Stimulated activated CD4-positive, alpha-beta T cell treated with anti-CD3 and anti-CD28 coated beads, Interleukin-2, amount 100 ng/mL, for 4 hours (primary cell): ENCODE measurements around the gene PXDN.

Experiments used
- DNase-seq: peaks from one replicate; pipeline ENCODE4 v3.0.0-alpha.2; 2020; ENCODE audit warnings: low read depth

The PXDN gene

DNA sequence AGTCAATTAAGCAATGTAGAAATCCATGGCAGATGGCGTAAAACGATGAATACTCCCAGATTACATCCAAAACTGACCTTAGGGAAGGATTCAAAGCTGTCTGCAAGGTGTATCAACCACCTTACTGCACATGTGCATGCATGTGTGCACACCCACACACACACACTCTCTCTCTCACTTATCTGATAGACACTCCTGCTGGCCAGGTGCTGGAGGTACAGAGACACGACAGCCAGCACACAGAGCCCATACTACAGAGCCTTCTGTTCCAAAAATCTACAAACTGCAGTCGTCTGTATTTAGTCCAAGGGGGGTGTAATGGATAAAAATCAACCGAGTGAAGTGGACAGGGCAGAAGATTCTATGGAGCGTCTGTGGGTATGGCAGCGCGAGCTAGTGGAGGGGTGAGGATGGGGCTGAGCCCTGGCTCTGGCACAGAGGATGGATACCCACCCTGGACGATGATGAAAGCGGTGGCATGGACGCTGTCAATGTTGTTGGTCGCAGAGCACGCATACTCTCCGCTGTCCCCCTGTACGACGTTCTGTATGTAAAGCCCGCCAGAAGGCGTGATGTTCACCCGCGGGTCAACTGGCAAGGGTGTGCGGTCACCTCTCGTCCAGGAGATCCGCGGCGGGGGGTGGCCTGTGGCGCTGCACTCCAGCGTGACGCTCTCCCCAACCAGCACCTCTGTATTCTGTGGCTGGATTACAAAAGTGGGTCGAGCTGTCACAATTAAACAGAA is 78.4 kb downstream of the PXDN start:
- no peak for DNase-seq

DNA sequence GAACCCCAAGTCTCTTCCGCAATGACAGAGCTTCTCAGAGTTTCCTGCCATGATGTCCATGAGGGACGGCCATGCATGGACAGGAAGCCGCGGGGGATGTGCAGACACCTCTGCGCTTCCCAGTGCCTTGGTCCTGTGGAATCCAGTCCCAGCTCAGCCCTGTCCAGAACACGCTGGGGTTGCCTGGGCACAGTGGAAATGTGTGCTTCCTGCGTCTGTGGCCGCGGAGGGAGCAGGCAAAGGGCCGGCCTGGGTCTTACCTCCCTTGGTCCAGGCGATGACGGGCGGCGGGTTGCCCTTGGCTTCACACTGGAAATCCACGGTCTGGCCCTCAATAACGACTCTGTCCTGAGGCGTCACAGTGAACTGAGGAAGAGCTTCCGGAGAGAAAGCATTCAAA is 79.6 kb downstream of the PXDN start:
- DNase-seq = no peak

DNA sequence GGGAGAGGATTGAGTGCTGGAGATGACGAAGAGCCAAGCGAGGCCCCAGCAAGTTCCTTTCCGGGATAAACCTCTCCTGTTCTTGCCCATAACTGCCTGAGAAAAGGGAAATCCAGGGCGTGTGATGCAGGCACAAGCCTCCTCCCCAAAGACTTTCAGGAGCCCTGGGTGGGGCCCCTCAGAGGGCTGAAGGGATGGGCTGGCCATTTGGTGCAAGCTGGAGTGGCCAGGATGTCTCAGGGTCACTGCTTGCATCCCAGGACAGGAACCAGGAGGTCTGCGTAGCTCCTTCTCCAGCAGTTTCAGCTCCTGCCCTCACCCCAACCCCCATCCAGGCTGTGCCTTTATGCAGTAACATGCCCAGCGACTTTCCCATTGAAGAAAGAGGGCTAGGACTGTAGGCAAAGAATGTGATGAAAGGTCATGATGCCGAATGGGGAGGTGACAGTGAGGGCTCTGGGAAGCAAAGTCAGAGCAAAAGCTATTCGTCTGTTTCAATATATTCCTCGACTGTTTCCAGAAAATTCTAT is 80.2 kb downstream of the PXDN start:
- DNase-seq = no peak

DNA sequence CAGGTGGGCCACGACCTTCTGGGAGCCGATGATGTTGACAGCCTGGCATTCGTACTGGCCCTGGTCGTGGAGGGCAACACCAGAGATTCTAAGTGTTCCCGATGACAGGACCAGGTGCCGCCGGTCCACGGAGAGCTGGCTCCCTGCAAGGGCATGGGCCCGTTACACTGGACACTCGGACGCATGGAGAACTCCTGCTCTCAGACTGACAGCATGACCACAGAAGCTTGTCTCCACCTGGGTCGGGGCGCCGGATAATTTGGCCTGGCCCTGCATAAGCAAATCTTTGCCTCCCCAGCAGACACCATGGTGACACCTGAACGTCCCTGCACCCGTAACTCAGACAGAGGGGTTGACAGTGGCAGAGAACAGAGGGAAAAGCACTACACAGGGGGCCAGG is 80.7 kb downstream of the PXDN start:
- no peak for DNase-seq

DNA sequence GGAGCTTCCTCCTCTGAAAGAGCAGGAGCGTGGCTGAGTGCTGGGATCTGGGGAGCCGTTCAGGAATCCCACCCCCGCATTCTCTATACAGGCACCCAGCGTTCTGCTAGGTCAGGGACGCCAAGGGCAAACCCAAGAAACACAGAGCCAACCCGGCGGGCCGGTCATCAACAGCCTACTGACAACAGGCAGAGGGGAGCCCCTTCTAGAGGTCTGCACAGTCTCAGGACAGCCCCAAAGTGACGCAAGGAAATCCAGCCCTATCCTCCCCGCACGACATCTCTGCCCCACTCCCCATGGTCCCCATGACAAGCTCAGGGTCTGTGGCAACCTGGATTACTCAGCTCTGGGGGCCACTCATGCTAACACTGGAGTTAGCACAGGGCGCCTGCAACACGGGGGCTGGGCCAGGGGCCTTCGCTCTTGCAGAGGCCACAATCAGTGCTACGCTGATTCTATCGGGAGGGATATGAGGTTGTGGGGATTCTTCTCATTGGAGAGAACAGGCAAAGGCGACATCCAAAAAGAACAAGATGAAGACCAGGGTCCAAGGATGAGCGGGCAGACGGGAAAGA is 81.6 kb downstream of the PXDN start:
- DNase-seq = no peak

DNA sequence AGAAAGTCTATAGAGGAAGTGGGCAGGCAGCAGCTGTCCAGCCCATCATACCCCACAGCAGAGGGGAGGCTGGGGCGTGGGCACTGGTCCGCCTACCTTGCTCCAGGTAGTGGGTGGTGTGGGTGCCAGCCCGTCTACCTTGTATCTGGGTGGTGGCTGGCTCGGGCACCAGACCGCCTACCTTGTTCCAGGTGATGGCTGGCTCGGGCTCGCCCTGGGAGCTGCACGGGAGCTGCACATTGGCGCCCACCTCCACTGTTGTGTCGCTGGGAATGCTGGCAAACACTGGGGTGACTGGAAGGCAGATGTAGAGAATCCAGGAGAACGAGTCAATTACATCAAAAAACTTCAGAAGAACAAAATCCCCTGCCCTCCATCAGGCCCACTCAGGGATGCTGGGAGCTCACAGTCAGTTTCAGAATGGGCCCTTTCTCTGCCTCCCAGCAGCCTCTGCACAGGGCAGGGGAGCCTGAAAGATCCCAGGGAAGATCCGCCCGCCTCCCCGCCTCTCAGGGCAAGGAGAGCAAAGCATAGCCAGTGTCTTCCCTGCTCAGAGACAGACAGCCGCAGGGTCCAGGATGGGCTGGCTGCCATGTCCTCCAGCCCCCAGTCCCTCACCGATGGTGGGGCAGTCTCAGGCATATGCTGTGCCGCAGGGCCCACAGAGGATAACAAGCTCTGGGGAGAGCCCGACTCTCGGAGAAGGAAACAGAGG is 82.3 kb downstream of the PXDN start:
- no peak for DNase-seq

DNA sequence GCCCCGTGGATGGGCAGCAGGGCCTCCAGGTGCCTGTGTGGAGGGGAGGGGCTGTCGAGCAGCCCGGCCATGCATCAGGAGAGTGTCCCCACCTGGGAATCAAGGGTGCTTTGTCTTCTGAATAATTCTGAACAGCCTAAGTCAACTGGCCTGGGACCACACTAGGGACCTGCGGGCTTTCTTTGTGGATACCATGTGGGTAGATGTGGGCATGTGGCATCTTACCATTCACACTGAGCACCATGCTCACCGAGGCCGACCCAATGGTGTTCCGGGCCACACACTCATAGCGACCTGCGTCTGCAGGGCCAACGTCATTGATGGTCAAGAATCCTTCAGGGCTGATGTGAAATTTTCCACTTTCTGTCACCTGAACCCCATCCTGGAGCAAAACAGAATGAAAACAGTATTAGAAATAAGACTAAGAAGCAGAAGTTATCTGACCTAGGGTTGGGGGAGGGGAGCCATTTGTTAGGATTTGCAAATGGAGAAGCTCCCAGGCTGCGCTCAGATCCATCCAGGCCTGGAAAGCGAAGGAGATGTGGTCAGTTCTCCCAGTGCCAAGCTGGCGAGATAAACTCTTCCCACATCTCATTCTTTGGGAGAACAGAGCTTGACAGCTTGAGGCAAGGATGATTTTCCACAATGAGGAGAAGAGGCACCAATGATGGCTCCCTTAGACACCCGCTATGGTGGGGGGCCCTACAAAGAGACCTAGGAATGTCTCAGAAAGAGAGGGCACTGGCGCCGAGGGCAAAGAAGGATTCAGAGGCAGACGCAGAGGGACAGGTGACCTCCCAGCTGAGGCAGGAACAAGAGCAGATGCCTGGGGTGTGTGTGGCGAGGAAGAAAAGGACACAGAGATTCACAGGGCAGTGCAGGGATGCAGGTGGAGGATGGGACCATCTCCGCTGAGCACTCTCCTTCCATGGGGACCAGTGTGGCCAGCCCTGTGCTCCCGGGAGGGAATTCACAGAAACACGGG is 83.4 kb downstream of the PXDN start:
- no peak for DNase-seq

DNA sequence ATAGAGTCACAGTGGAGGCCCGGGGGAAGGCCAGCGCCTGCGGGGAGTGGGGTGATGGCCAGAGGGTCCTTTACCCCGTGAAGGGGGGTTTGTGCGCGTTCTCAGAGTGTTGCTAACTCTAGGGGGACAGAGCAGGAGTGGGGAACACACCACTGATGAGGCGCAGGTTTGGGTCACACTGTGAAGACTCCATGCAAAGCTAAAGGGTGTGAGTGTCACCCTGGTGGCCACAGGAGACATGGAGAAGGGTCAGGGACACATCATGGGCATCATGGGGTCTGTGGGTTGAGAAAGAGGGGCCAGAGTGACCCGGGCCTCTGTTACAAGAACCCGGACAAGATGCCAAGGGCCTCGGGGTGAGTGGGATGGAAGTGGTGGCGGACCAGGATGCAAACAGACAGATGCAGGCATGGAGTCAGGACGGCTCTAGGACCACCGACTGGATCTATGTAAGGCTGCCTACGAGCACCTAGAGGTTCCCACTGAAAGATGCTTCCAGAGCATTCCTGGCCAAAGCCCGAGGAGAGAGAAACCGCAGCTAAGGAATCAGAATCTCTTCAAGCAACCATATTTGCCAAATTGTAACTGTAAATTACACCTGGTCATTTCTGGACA is 84.3 kb downstream of the PXDN start:
- no peak for DNase-seq

DNA sequence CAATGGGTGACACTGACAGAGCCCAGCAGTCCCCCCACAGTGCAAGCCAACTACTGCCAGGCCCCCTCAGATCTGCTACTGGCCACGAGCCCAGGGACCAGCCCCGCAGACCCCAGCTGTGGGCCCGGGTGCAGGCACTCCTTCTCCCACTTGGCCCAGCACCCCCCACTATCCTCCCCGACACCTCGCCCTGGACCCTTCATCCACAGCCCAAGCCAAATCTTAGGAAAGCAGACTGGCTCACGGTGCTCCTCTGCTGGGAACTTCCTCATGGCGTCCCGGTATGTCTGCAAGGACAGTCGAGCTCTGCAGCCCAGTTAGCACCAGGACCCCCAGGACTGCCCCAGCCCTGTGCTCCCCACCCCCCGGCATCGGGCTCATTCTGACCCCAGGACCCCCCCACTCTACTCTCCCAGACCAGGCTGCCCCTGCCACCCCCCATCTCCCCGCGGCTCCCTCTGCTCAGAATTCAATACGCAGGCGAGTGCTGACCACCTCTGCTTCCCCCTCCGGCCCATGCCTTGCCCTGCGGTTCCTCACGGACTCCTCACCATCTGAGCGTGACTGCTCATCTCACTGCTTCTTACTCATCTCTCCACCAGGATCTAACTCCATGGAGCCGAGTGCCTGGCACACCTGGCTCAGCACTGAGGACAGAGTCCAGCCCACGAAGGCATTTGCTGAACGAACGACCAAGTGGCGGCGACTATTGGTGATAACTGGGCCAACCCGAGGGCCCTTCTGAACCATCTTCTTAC is 85.7 kb downstream of the PXDN start:
- DNase-seq = no peak

DNA sequence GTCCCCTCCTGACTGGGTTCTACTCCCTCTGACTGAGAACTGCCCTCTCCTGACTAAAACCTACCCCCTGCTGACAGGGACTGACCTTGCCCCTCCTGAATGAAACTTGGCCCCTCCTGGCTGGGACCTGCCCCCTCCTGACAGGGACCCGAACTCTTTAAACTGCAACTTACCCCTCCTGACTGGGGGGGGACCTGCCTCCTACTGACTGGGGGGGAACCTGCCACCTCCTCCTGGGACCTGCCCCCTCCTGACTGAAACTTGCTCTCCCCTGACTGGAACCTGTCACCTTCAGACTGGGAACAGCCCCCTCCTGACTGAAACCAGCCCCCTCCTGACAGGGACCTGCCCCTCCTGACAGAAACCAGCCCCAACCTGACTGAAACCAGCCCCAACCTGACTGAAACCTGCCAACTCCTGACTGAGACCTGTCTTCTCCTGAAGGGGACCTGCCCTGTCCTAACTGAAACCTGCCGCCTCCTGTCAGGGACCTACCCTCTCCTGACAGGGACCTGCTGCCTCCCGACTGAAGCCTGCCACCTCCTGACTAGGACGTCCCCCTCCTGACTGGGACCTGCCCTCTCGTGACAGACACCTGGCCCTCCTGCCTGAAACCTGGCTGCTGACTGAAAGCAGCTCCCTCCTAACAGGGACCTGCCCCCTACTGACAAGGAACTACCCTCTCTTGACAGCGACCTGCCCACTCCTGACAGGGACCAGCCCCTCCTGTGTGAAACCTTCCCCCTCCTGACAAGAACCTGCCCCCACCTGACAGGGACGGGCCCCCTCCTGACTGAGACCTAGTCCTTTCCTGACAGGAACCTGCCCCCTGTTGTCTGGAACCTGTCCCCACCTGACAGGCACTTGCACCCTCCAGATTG is 87.1 kb downstream of the PXDN start:
- no peak for DNase-seq

DNA sequence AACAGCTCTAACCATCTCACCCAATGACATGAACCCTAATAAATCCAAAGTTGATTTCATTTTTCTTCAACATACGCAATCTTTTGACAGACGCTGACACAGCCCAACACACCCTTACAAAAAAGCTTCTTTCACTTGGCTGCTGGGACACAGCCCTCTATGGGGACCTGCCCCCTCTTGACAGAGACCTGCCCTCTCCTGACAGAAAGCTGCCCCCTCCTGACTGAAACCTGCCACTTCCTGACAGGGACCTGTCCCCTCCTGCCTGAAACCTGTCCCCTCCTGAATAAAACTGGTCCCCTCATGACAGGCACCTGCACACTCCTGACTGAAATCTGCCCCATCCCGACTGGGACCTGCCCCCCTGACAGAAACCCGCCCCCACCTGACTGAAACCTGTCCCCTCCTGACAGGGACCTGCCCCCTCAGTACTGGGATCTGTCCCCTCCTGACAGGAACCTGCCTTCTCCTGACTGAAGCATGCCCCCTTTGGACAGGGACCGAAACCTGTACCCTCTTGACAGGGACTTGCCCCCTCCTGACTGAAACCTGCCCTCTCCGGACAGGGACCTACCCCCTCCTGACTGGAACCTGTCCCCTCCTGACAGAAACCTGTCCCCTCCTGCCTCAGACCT is 87.9 kb downstream of the PXDN start:
- no peak for DNase-seq

DNA sequence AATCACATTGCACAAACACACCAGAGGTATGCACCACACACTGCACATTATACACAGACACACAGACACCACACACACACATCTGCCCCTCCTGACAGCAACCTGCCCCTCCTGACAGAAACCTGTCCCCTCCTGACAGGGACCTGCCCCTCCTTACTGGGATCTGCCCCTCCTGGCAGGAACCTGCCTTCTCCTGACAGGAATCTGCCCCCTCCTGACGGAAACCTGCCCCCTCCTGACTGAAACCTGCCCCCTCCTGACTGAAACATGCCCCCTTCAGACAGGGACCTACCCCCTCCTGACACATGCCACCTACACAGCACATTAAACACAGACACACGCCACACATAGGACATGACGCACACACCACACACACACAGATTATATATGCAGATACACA is 88.9 kb downstream of the PXDN start:
- no peak for DNase-seq

DNA sequence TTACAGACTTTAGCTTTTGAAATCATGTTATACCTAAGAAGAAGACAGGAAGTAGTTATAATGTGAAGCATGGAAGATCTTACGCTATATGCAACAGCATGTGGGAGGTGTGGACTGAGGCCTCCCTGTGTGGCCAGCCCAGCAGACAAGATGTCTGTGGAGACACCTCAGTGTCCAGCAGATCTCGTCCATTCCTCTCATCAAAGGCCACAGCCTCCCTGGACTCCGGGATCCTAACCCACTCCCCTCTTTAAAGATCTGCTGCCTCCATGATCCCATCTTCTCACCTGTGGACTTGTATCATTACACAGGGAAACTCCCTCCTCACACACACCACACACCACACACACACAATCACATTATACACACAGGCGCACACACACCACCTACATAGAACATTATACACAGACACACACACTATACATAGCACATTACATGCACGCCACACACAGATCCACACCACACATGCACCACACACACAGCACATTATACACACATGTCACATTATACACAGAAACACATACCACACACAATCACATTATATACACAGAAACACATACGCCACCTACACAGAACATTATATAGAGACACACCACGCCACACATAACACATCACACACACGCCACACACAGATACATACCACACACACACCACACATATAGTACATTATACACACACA is 89.5 kb downstream of the PXDN start:
- no peak for DNase-seq

DNA sequence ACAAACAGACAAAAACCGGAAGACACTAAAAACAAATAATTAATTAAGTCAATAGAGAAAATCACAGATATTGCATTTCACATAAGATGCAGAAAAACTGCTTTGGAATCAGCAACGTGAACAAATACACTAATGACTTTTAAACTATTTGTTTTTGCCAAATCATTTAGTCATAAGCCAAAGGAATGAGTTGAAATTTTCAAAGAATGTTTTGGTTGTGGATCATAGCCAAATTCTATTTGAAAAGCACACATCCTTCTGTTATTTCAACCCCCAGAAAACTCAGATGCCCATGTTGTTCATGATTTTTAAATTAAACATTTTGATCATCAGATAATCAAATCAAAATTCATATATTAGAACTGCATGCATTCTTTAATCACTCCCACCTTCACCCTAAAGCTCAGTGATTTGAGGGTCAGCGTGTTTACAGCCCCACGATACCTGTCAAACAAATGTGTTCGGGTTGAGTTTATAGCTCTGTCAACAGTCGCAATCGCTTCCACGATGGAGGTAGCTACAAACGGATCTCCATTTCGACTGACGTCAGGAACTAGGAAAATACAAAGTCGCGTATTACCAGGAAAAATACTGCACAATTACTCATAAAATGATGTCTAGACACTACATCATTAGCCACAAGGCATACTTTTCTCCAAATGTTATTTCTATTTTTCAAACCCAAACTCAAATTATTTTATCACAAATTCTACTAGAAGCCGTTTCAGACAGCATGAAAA is 90.2 kb downstream of the PXDN start:
- DNase-seq = no peak

DNA sequence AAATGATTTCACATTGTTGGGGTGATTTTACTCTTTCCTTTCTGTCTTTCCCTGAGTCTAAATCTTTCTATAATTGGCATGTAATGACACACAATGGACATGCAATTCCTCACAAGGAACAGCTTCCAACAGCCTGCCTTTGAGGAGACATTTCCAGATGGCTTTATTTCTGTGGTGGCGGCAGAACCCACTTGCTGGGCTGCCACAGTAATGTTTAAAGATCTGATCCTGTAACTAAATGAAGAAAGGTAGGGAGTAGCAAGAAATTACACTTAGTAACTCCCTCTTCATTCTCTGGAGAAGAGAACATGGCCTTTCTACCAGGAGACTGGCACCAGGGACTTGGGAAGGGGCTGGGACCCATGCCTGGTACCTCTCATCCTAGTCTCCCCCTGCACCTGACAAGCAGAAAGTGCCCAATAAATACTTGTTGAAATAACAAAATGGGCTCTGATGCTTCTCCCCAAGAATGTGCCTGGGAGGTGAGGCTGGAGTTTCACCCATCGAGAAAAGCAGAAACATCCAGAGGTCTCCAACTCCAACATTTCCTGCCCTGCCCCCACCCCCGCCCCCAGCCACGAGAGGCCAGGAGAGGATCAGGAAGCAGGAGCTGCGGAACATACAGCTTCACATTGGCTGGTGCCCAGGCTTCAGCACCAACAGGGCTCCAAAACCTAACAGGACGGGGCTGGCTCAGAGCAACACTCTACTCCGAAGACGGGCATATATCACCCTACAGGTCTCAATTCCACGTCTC is 92.1 kb downstream of the PXDN start:
- no peak for DNase-seq

DNA sequence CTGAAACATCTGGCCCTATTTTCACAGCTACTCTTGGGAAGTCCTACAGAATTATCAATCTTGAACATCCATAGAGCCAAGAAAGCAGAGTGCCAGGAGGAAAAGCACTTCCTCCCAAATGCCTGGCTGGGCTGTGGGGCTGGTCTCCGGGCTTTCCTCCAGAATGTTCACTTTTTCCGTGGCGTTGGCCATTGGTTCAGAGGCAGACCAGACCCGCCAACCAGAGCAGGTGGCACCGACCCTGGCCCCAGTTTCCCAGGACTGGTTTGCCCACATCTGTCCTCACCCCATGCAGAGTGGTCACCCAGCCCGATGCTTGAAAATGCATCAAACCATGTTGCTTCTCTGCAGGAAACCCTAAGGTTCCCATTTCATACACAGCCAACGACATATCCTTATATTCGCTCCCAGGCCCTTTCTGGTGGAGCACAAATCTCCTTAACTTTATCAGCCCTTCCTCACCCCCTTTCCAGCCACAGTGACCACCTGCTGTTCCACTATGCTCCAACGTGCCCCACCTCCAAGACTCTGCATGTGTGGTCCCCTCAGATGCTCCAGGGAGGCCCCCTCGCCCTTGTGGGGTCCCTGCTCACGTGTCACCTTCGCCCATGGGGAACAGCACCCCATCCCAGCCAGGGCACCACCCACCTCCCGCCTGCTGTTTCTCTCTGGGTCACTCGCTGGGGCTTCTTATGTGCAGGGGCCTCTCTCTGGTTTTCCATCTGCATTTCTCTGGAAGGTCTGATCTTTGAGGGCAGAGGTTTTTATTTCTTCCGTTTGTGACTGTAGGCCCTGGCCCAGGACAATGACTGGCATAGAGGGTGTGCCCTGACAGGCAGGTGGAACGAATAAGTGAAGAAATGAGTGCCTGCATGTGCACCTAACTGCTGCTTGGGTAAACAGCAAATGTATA is 92.9 kb downstream of the PXDN start:
- DNase-seq = no peak
